ENCODE results near the gene GTF2H4.
"Not testable (repeated sequence)": the region's sequence is repeated elsewhere in the genome, so short reads cannot be mapped to it uniquely, and the experiment has no call there.

GTF2H4 gene

DNA sequence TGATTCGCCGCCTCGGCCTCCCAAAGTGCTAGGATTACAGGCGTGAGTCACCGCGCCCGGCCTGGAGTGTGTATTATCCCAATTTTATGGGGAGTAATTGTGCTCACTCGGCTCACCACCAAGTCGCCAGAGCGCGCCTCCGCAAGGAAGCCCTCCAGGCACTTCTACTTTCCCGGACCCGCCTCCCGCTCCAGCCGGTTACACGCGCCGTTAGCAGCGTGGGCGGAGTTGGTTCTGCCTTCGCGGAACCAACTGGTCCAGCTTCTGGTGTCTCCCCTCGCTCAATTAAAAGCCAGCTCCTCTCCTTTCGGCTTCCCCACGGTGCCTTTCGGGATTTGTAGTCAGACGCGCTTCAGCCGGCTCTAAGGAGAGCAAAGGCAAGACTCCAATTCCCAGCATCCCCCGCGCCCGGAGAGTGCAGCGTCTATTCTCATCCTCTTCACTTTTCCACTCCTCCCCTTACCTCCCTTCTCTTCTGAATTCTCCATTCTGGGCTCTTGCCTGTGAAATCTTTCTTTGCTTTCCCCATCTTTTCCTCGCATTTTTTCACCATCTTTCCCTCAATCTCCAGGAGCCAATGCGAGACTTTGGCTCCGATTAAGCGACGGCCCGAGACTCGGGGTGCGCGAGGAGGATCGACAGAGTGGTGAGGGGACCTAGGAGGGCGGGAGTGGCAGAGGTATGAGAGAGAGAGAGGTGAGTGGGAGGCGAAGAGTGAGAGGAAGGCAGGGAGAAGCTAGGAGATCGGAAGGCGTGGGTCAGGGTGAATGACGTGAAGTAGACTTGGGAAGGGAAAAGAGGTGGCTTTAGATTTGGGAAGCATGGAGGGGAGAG, at the start of gene GTF2H4:
GTF2H4 (plus strand) TSS at position 450 of the 834 bp plus-strand sequence.
- DNase-seq: peak; percentile 96

DNA sequence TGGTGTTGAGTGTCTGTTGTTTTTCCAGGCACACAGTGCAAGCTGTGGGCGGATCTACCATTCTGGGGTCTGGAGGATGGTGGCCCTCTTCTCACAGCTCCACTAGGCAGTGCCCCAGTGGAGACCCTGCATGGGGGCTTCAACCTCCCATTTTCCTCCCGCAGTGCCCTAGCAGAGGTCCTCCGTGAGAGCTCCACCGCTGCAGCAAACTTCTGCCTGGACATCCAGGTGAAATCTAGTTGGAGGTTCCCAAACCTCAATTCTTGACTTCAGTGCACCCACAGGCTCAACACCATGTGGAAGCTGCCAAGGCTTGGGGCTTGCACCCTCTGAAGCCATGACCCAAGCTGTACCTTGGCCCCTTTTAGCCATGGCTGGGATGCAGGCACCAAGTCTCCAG, 48.3 kb upstream of the GTF2H4 start:
- DNase-seq: not testable (repeated sequence)

DNA sequence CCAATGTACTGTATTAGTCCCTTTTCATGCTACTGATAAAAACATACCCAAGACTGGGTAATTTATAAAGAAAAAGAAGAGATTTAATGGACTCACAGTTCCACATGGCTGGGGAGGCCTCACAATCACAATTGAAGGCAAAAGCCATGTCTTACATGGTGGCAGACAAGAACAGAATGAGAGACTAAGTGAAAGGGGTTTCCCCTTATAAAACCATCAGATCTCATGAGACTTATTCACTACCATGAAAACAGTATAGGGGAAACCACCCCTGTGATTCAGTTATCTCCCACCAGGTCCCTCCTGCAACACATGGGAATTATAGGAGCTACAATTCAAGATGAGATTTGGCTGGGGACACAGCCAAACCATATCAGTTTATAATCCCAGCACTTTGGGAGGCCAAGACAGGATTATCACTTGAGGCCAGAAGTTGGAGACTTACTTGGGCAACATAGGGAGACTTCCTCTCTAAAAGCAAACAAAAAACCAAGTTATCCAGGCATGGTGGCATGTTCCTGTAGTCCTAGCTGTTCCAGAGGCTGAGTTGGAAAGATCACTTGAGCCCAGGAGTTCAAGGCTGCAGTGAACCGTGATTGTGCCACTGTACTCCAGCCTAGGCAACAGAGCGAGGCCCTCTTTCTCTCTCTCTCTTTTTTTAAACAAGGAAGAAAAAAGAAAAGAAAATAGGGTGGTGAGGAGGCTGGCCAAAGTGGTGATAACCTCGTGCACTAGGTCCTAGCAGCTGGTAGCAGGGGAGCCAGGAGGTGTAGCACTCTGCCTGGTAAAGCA, 46.6 kb upstream of the GTF2H4 start:
- no peak for DNase-seq

GRCh38 chr6:30862156-30862875, 45.7 kb upstream of the GTF2H4 start:
- no peak for DNase-seq

GRCh38 chr6:30864325-30864724, 43.7 kb upstream of the GTF2H4 start:
- DNase-seq: no peak

DNA sequence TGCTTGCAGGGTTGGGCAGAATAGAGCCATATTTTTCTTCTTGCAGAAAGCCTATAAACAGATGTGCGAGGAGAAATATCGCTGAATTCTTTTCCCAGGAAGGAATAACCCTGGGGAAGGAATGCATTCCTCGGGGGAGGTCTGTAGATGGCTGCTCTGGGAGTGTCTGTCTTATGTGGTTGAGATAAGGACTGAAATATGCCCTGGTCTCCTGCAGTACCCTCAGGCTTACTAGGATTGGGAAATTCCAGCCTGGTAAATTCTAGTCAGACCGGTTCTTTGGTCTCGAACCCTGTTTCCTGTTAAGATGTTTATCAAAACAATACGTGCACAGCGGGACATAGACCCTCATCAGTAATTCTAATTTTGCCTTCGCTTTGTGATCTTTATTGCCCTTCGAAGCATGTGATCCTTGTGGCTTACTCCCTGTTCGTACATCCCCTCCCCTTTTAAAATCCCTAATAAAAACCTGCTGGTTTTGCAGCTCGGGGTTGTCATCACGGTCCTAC, 38.7 kb upstream of the GTF2H4 start:
- DNase-seq: not testable (repeated sequence)

- DNase-seq: no peak
Observed at GRCh38 chr6:30870546-30870945, 37.5 kb upstream of the GTF2H4 start.

GRCh38 chr6:30871592-30872183, 36.3 kb upstream of the GTF2H4 start:
- DNase-seq: no peak

- no peak for DNase-seq
Observed at GRCh38 chr6:30873137-30873640, 34.8 kb upstream of the GTF2H4 start.

GRCh38 chr6:30873795-30874194, 34.2 kb upstream of the GTF2H4 start:
- DNase-seq: not testable (repeated sequence)

DNA sequence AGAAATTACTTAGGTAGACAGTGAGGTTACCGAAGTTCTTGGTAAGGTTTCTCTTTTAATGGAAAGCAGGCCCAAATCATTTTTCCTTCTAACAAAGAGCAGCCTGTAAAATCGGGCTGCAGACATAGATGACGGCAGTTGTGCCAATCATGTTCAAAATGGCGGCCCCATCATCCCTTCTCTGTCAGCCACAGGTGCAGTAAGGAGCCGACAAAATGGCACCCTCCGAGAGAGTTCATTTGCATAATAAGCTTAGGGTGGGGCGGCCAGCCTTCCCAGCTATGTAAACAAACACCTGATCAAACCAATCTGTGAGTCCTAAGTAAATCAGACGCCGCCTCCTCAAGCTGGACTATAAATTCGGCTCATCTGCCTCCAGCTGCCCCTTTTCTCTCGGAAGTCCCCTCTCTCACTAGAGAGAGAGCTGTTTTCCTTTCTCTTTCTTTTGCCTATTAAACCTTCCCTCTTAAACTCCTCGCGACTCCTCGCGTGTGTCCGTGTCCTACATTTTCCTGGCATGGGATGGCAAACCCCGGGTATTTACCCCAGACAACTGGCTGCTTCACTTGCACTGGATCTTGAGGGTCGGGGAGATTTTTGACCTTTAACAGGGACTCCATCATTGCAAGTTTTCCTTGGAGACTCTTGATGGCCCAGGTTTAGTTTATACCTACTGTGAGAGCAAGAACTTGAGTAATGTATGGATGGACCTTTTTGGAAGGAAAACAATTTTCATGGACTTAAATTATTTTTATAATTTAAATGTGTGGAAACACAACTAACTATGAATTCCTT, 32.6 kb upstream of the GTF2H4 start:
- DNase-seq: no peak

GRCh38 chr6:30876039-30876730, 31.8 kb upstream of the GTF2H4 start:
- no peak for DNase-seq

GRCh38 chr6:30877419-30878262, 30.4 kb upstream of the GTF2H4 start:
- DNase-seq: peak; percentile 72

- DNase-seq: no peak
Observed at GRCh38 chr6:30879684-30880427, 28.2 kb upstream of the GTF2H4 start.

- DNase-seq: no peak
Observed at GRCh38 chr6:30880698-30881252, 27.2 kb upstream of the GTF2H4 start.

GRCh38 chr6:30881392-30882203, 26.4 kb upstream of the GTF2H4 start:
- DNase-seq: no peak

DNA sequence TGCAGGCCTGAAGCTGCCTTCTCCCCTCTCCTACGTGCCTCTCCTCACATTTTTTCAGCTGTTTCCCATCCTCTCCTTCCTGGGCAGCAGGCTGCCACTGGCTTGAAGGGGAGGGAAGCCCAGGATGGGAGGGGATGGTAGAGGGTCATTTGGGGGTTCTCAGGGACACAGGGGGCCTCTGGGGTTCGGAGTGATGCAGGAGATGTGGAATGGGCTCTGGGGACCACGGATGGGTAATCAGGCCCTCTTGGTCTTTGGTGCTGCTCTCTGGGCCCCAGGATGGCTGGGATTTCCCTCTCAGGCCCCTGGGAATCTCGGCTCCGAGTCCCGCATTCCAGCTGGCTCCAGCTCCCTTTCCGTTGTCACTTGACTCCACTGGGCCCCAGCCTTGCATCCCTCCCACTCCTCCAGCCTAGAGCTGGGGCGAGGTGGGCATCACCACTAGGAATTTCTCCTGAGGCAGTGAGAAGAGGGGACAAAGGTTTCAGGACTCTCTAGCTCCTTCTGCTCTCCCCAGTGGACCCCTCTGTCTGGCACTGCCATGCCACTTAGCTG, 25.7 kb upstream of the GTF2H4 start:
- DNase-seq: no peak

All from activated naive CD4-positive, alpha-beta T cell treated with Interleukin-2 at 50 U/mL for 16 hours (primary cell).